Activated CD4-positive, alpha-beta T cell treated with anti-CD3 and anti-CD28 coated beads, Interleukin-2, amount 50 U/mL, for 16 hours (primary cell): ENCODE measurements around the gene AHCYL2.
"Not testable (repeated sequence)": the region's sequence is repeated elsewhere in the genome, so short reads cannot be mapped to it uniquely, and the experiment has no call there.

ENCODE experiments used
- DNase-seq: peaks from one replicate; pipeline ENCODE4 v3.0.0-alpha.2; 2020

Gene AHCYL2

GRCh38 chr7:129431911-129432643 is 207.2 kb downstream of the AHCYL2 start:
- no peak for DNase-seq

- DNase-seq: peak; percentile 94
Measured at GRCh38 chr7:129433847-129434674, 209.2 kb downstream of the AHCYL2 start, which contains the start of gene STRIP2. STRIP2 (plus strand) TSS chr7:129434432; CDS start chr7:129434473, 41 bp downstream.

- DNase-seq: no peak
Measured at GRCh38 chr7:129434675-129435318, 210.0 kb downstream of the AHCYL2 start.

GRCh38 chr7:129435414-129435829 is 210.6 kb downstream of the AHCYL2 start:
- peak; percentile 50 for DNase-seq

GRCh38 chr7:129436335-129436923 is 211.6 kb downstream of the AHCYL2 start:
- no peak for DNase-seq

GRCh38 chr7:129437190-129437589 is 212.4 kb downstream of the AHCYL2 start:
- no peak for DNase-seq

- DNase-seq: no peak
Measured at GRCh38 chr7:129438281-129438838, 213.5 kb downstream of the AHCYL2 start.

GRCh38 chr7:129438839-129439651 is 214.2 kb downstream of the AHCYL2 start:
- DNase-seq: peak; percentile 89

- DNase-seq: no peak
Measured at GRCh38 chr7:129439963-129440625, 215.3 kb downstream of the AHCYL2 start.

- DNase-seq: no peak
Measured at GRCh38 chr7:129443612-129444011, 218.8 kb downstream of the AHCYL2 start.

- not testable (repeated sequence) for DNase-seq
Measured at GRCh38 chr7:129444776-129445175, 219.9 kb downstream of the AHCYL2 start.

GRCh38 chr7:129446925-129447324 is 222.1 kb downstream of the AHCYL2 start:
- DNase-seq: not testable (repeated sequence)

- DNase-seq: not testable (repeated sequence)
Measured at GRCh38 chr7:129447445-129447844, 222.6 kb downstream of the AHCYL2 start.

- DNase-seq: not testable (repeated sequence)
Measured at GRCh38 chr7:129448608-129449007, 223.8 kb downstream of the AHCYL2 start.

- no peak for DNase-seq
Measured at GRCh38 chr7:129450295-129450694, 225.5 kb downstream of the AHCYL2 start.

- no peak for DNase-seq
Measured at GRCh38 chr7:129452589-129453231, 227.9 kb downstream of the AHCYL2 start.

- no peak for DNase-seq
Measured at GRCh38 chr7:129453510-129454248, 228.8 kb downstream of the AHCYL2 start.

GRCh38 chr7:129454249-129454551 is 229.4 kb downstream of the AHCYL2 start:
- DNase-seq: no peak

GRCh38 chr7:129456421-129456820 is 231.6 kb downstream of the AHCYL2 start:
- no peak for DNase-seq

- DNase-seq: no peak
Measured at GRCh38 chr7:129457101-129457500, 232.3 kb downstream of the AHCYL2 start.
